Bronchus fibroblast of lung (primary cell): ENCODE results near the gene ABCA8. TPM values are rescaled to one million over a fixed set of nuclear protein-coding genes. Genes with fewer than 3 reads are reported as not detected.

Experiments used
- total RNA-seq: library from RNA; depleted of rRNA; stranded (reverse); fragments of >200 nt; gene quantifications from 2 replicates; pipeline ENCODE4 v1.2.3, GENCODE V29; 2015

The ABCA8 gene, protein sequence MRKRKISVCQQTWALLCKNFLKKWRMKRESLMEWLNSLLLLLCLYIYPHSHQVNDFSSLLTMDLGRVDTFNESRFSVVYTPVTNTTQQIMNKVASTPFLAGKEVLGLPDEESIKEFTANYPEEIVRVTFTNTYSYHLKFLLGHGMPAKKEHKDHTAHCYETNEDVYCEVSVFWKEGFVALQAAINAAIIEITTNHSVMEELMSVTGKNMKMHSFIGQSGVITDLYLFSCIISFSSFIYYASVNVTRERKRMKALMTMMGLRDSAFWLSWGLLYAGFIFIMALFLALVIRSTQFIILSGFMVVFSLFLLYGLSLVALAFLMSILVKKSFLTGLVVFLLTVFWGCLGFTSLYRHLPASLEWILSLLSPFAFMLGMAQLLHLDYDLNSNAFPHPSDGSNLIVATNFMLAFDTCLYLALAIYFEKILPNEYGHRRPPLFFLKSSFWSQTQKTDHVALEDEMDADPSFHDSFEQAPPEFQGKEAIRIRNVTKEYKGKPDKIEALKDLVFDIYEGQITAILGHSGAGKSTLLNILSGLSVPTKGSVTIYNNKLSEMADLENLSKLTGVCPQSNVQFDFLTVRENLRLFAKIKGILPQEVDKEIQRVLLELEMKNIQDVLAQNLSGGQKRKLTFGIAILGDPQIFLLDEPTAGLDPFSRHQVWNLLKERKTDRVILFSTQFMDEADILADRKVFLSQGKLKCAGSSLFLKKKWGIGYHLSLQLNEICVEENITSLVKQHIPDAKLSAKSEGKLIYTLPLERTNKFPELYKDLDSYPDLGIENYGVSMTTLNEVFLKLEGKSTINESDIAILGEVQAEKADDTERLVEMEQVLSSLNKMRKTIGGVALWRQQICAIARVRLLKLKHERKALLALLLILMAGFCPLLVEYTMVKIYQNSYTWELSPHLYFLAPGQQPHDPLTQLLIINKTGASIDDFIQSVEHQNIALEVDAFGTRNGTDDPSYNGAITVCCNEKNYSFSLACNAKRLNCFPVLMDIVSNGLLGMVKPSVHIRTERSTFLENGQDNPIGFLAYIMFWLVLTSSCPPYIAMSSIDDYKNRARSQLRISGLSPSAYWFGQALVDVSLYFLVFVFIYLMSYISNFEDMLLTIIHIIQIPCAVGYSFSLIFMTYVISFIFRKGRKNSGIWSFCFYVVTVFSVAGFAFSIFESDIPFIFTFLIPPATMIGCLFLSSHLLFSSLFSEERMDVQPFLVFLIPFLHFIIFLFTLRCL (N-terminal part only)
- total RNA-seq = 2.8 and 5.4 TPM in 2 replicates

DNA sequence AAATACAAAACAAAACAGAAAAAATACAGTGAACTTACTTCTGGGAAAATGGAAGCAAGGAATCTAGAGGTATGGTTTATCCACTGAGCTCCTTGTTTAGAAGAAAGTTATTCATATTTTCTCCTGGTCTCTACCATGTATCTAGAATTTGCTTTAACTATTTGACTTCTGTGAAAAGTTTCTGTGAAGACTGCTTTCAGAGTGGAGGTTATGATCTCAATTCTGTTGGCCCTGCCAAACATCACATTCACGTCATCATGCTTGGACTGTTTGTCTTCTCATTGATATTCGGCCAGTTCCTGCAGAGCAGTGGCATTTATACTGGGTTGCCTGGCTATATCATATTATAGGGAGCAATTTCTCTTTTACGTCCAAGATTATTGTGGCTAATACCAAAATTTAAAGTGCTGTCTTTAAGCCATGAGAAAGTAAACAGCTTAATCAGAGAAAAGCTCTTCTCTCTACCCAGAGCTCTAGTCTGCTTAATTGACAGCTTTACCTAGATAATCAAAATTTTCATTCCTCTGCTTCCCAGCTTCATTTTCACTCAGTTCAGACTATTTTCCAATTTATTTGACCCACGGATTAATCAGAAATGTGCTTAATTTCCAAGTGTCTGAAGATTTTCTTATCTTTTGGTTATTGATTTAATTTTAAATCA, at the start of gene ABCA8:
ABCA8 (minus strand) TSS at position 212 of the 661 bp plus-strand sequence. CDS start 13,358 bp downstream, outside the sequence.

Other genes starting within 250 kb of the ABCA8 start
- gene ABCA9, start 105.5 kb upstream of the ABCA8 start, total RNA-seq = under 0.01 TPM in 1 of 2 replicates, not detected in the other
- 0.74 and 0.84 TPM in 2 replicates for gene ABCA6, start 186.5 kb upstream of the ABCA8 start, total RNA-seq